Gastrocnemius medialis (tissue), 4 donors: ENCODE results near the gene PABPC1L2A. TPM values are rescaled to one million over a fixed set of nuclear protein-coding genes. Genes with fewer than 3 reads are reported as not detected.

Experiments used
- total RNA-seq, 4 donors: library from RNA; depleted of rRNA; stranded (reverse); fragments of >200 nt; gene quantifications; one replicate each; pipeline versions ENCODE4 v1.1.0 to v1.2.3, GENCODE V29; 2016

PABPC1L2A gene
- total RNA-seq, 4 donors from 2014 or later, result not detected

Other genes with a start within 250 kb of the PABPC1L2A start
- not detected for gene FAM236C, start 166.9 kb downstream of the PABPC1L2A start, total RNA-seq
- gene FAM236A, start 141.3 kb downstream of the PABPC1L2A start, total RNA-seq, result not detected
- not detected for gene DMRTC1, start 135.7 kb downstream of the PABPC1L2A start, total RNA-seq
- gene PABPC1L2B, start 76.6 kb downstream of the PABPC1L2A start, total RNA-seq, result not detected
- 1 to 10 TPM in 1 of 4 donors, under 1 TPM in 3; 0.22 to 1.1 (median 0.65) TPM for gene NAP1L2, start 135.3 kb upstream of the PABPC1L2A start, total RNA-seq